ENCODE measurements around the gene CREG2. TPM values are rescaled to one million over a fixed set of nuclear protein-coding genes. Genes with fewer than 3 reads are reported as not detected.

CREG2 gene
- total and polyA plus RNA-seq, 7 donors = 0.06 to 0.36 (median 0.28) TPM; not detected in 4

GRCh38 chr2:101300164-101300563 is 87.1 kb downstream of the CREG2 start:
- Histone ChIP-seq H3K4me3 (no peak overlapping the region), H3K27ac (no peak overlapping the region), H3K9me3 (no peaks in the 10 kb centered on the region), H3K27me3 (no peaks in the 10 kb centered on the region), H3K4me1 (peaks cover 0 to 57% (median 32%) of the 10 kb centered on the region in 4 donors), H3K36me3 (peaks cover 0 to 6% (median 0%) of the 10 kb centered on the region in 4 donors)
- DNase-seq = no peak
- TF ChIP-seq POLR2AphosphoS5 (IDR thresholded peaks at IDR 0.05) = no peak
- no peak for TF ChIP-seq CTCF (IDR thresholded peaks at IDR 0.05)
- no peak for TF ChIP-seq EP300 (IDR thresholded peaks at IDR 0.05)
- TF ChIP-seq POLR2A (IDR thresholded peaks at IDR 0.05) = no peak
- intact Hi-C loops (cut with DNase I) = no loop called here
- WGBS, 2 donors = 83 to 93% methylated on average over 1 of the region's 1 CpG

DNA sequence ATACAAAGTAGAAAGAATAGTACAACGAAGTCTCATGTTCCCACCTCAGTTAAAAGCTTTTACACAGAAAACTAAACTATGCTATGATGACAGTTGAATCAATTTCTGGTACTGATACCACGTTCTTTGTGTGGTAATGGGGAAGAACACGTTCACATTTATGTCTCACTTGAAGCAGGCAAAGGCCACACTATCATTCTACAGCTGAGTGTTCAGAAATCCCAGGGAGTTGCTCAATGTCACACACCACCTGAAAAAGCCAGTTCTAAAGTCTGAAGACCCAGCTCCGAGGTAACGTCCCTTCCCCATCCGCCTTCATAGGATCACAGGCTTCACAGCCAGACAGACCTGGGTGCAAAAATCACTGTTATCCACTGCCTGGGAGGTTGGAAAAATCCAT is 87.7 kb downstream of the CREG2 start:
- Histone ChIP-seq H3K36me3 (peaks cover 0 to 11% (median 0%) of the 10 kb centered on the region in 4 donors), H3K4me1 (peaks cover 0 to 51% (median 28%) of the 10 kb centered on the region in 4 donors), H3K4me3 (no peak overlapping the region), H3K27me3 (no peaks in the 10 kb centered on the region), H3K9me3 (no peaks in the 10 kb centered on the region), H3K27ac (no peak overlapping the region)
- intact Hi-C loops (cut with DNase I) = no loop called here
- no peak for TF ChIP-seq CTCF (IDR thresholded peaks at IDR 0.05)
- TF ChIP-seq POLR2A (IDR thresholded peaks at IDR 0.05) = no peak
- no peak for TF ChIP-seq EP300 (IDR thresholded peaks at IDR 0.05)
- WGBS, 2 donors = 73 to 76% methylated on average over 6 of the region's 6 CpGs
- no peak for DNase-seq

DNA sequence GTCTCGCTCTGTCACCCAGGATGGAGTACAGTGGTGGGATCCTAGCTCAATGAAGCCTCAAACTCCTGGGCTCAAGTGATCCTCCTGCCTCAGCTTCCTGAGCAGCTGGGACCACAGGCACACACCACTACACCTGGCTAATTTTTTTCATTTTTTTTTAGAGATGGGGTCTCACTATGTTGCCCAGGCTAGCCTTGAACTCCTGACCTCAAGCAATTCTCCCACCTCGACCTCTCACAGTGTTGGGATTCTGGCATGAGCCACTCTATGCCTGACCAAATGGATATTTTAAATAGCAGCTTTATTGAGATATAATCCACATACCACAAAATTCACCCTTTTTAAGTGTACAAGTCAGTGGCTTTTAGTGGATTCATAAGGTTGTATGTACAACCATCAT is 89.9 kb downstream of the CREG2 start:
- H3K27ac ChIP-seq = no peak overlapping the region
- DNase-seq = no peak
- H3K36me3 ChIP-seq = peaks cover 0 to 34% (median 0%) of the 10 kb centered on the region in 4 donors
- H3K27me3 ChIP-seq = no peaks in the 10 kb centered on the region
- TF ChIP-seq POLR2AphosphoS5 (IDR thresholded peaks at IDR 0.05) = no peak
- no peaks in the 10 kb centered on the region for H3K9me3 ChIP-seq
- no peak overlapping the region for H3K4me3 ChIP-seq
- 83 to 93% methylated on average over 2 of the region's 2 CpGs for WGBS, 2 donors
- peaks cover 0 to 41% (median 20%) of the 10 kb centered on the region in 4 donors for H3K4me1 ChIP-seq
- intact Hi-C loops (cut with DNase I) = no loop called here

- Histone ChIP-seq H3K9me3 (no peaks in the 10 kb centered on the region), H3K27ac (no peak overlapping the region), H3K4me3 (no peak overlapping the region), H3K36me3 (peaks cover 0 to 41% (median 0%) of the 10 kb centered on the region in 4 donors), H3K4me1 (peaks cover 0 to 40% (median 19%) of the 10 kb centered on the region in 4 donors), H3K27me3 (no peaks in the 10 kb centered on the region)
- no peak for DNase-seq
- intact Hi-C loops (cut with DNase I) = no loop called here
- WGBS, 2 donors = 92 to 94% methylated on average over 5 of the region's 5 CpGs
- no peak for TF ChIP-seq POLR2A (IDR thresholded peaks at IDR 0.05)
- TF ChIP-seq POLR2AphosphoS5 (IDR thresholded peaks at IDR 0.05) = no peak
- TF ChIP-seq EP300 (IDR thresholded peaks at IDR 0.05) = no peak
- TF ChIP-seq CTCF (IDR thresholded peaks at IDR 0.05) = no peak
These were observed 90.9 kb downstream of the CREG2 start for GRCh38 chr2:101296371-101296770.

DNA sequence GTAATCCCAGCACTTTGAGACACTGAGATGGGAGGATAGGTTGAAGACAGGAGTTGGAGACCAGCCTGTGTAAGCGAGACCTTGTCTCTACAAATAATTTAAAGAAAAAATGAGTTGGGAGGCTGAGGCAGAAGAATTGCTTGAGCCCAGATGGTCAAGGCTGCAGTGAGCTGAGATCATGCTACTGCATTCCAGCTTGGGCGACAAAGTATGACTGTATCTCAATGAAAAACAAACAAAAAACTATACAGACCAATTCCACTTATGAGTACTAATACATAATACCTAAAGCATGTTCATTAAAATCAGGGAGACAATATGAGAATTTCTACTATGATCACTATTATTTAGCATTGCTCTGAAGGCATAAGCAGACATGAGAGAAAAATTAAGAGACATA is 91.4 kb downstream of the CREG2 start:
- Histone ChIP-seq H3K4me3 (no peak overlapping the region), H3K4me1 (peaks cover 0 to 35% (median 17%) of the 10 kb centered on the region in 4 donors), H3K9me3 (no peaks in the 10 kb centered on the region), H3K27ac (no peak overlapping the region), H3K27me3 (no peaks in the 10 kb centered on the region), H3K36me3 (peaks cover 0 to 41% (median 0%) of the 10 kb centered on the region in 4 donors)
- intact Hi-C loops (cut with DNase I) = no loop called here
- no peak for TF ChIP-seq POLR2AphosphoS5 (IDR thresholded peaks at IDR 0.05)
- TF ChIP-seq CTCF (IDR thresholded peaks at IDR 0.05) = no peak
- TF ChIP-seq EP300 (IDR thresholded peaks at IDR 0.05) = no peak
- no peak for TF ChIP-seq POLR2A (IDR thresholded peaks at IDR 0.05)
- 86 to 90% methylated on average over 2 of the region's 2 CpGs for WGBS, 2 donors
- DNase-seq = no peak

Small RNAs within 50 kb of the gene (small RNA-seq; reads per million reads assigned to genes)
- 0.12 to 1.2 (median 0.29) reads per million in 3 donors for gene MIR5696

Other genes starting within 250 kb of the CREG2 start
- 10 to 100 TPM; 12.8 to 24.1 (median 17.0) TPM for gene TBC1D8, start 236.1 kb downstream of the CREG2 start, total RNA-seq
- 10 to 100 TPM in 1 of 3 donors, 1 to 10 TPM in 2; 3.0 to 15.7 (median 6.2) TPM for gene TBC1D8, start 236.1 kb downstream of the CREG2 start, polyA plus RNA-seq
- gene CNOT11, start 134.6 kb downstream of the CREG2 start, total RNA-seq = 10 to 100 TPM; 21.4 to 27.4 (median 22.1) TPM
- gene CNOT11, start 134.6 kb downstream of the CREG2 start, polyA plus RNA-seq = 10 to 100 TPM; 22.8 to 33.7 (median 27.5) TPM
- gene RNF149, start 78.8 kb downstream of the CREG2 start, total RNA-seq = 10 to 100 TPM; 40.0 to 65.4 (median 56.5) TPM
- gene RNF149, start 78.8 kb downstream of the CREG2 start, polyA plus RNA-seq = 10 to 100 TPM; 11.4 to 29.5 (median 20.8) TPM
- gene RFX8, start 87.6 kb upstream of the CREG2 start, total RNA-seq = under 1 TPM in 1 of 4 donors, not detected in 3; 0.83 TPM
- gene RFX8, start 87.6 kb upstream of the CREG2 start, polyA plus RNA-seq = under 1 TPM in 1 of 3 donors, not detected in 2; 0.12 TPM

Data from sigmoid colon (tissue), 7 donors.